C4-2B (cell line): ENCODE data around the gene PRCD.

Source experiments
- CTCF ChIP-seq: fragments of 450-650 bp; conservative IDR thresholded peaks from 2 replicates; pipeline ENCODE4 v1.5.1; 2017; ENCODE audit warnings: mild to moderate bottlenecking
- ZFX ChIP-seq: fragments of 450-650 bp; IDR thresholded peaks from 2 replicates; pipeline ENCODE4 v1.6.1; 2017

GRCh38 chr17:76593959-76594358, 54.1 kb downstream of the PRCD start:
- TF ChIP-seq CTCF, result no peak
- no peak for TF ChIP-seq ZFX
